Tracheal epithelial cell (primary cell): ENCODE measurements around the gene LDAF1. TPM values are rescaled to one million over a fixed set of nuclear protein-coding genes. Genes with fewer than 3 reads are reported as not detected.

Experiments used
- total RNA-seq: library from RNA; depleted of rRNA; stranded (reverse); fragments of >200 nt; gene quantifications from 2 replicates; pipeline ENCODE4 v1.2.1, GENCODE V29; 2014

Gene LDAF1
- 127 and 186 TPM in 2 replicates for total RNA-seq

GRCh38 chr16:21158208-21159110 lies at the start of gene LDAF1:
Gene LDAF1 (plus strand): TSS chr16:21158674. CDS start chr16:21161183, 2,509 bp downstream.

GRCh38 chr16:21150375-21151001 lies 8.0 kb upstream of the LDAF1 start, which contains the start of gene DNAH3:
Gene DNAH3 (minus strand): TSS chr16:21150846. CDS start chr16:21150319, 527 bp downstream.

GRCh38 chr16:21211486-21211885 lies 53.0 kb downstream of the LDAF1 start, which contains the start of gene ZP2:
Gene ZP2 (minus strand): TSS chr16:21211574. CDS start chr16:21211547, 27 bp downstream.

Other genes starting within 250 kb of the LDAF1 start
- 0.21 TPM in 1 of 2 replicates, not detected in the other for gene DNAH3, start 7.8 kb upstream of the LDAF1 start, total RNA-seq
- not detected in 2 replicates for gene ZP2, start 52.9 kb downstream of the LDAF1 start, total RNA-seq
- gene ANKS4B, start 75.0 kb downstream of the LDAF1 start, total RNA-seq: under 0.01 TPM in 1 of 2 replicates, not detected in the other
- gene CRYM, start 119.6 kb downstream of the LDAF1 start, total RNA-seq: 0.64 and 1.2 TPM in 2 replicates